HG02759 (cell line): ENCODE data around the gene LMF1.

ENCODE experiments used
- ATAC-seq: cut with Tn5 transposase; IDR thresholded peaks from one replicate; pipeline ENCODE4 v1.9.1; 2021; ENCODE audit warnings: mild to moderate bottlenecking, moderate library complexity; ENCODE audit not compliant: unreplicated experiment

LMF1 gene

GRCh38 chr16:970766-971581, at the start of gene LMF1:
Gene LMF1 (minus strand): TSS chr16:970984. CDS start chr16:970980, 4 bp downstream.
- peak; percentile 82 for ATAC-seq

GRCh38 chr16:1020091-1020399, 49.3 kb upstream of the LMF1 start:
- ATAC-seq = no peak

GRCh38 chr16:1019231-1020090, 48.7 kb upstream of the LMF1 start:
- ATAC-seq = no peak

- no peak for ATAC-seq
These were observed 47.8 kb upstream of the LMF1 start for GRCh38 chr16:1018447-1019198.

- no peak for ATAC-seq
These were observed 44.1 kb upstream of the LMF1 start for GRCh38 chr16:1014771-1015495.

- no peak for ATAC-seq
These were observed 43.4 kb upstream of the LMF1 start for GRCh38 chr16:1014221-1014620.

GRCh38 chr16:1013593-1013900, 42.8 kb upstream of the LMF1 start:
- ATAC-seq = no peak

- ATAC-seq = no peak
These were observed 42.2 kb upstream of the LMF1 start for GRCh38 chr16:1012722-1013592.

- no peak for ATAC-seq
These were observed 41.4 kb upstream of the LMF1 start for GRCh38 chr16:1012135-1012534.

GRCh38 chr16:1011316-1012082, 40.7 kb upstream of the LMF1 start:
- no peak for ATAC-seq

- no peak for ATAC-seq
These were observed 40.0 kb upstream of the LMF1 start for GRCh38 chr16:1010815-1011214.

GRCh38 chr16:1010251-1010650, 39.5 kb upstream of the LMF1 start:
- ATAC-seq = no peak

- ATAC-seq = no peak
These were observed 38.8 kb upstream of the LMF1 start for GRCh38 chr16:1009358-1010150.

GRCh38 chr16:1008085-1008484, 37.3 kb upstream of the LMF1 start:
- no peak for ATAC-seq

GRCh38 chr16:1007284-1007850, 36.6 kb upstream of the LMF1 start:
- no peak for ATAC-seq

- no peak for ATAC-seq
These were observed 36.0 kb upstream of the LMF1 start for GRCh38 chr16:1006781-1007180.

GRCh38 chr16:1005286-1005685, 34.5 kb upstream of the LMF1 start:
- no peak for ATAC-seq
